A549 treated with dexamethasone at 1 μM for 4 hours (cell line): ENCODE results near the gene FNDC8. TPM values are rescaled to one million over a fixed set of nuclear protein-coding genes. Genes with fewer than 3 reads are reported as not detected.

Source experiments
- total RNA-seq: library from RNA; stranded (reverse); fragments of 200-300 nt; extraction: Qiagen RNA extraction; gene quantifications from 5 replicates; pipeline ENCODE4 v1.2.3, GENCODE V29; 2022

FNDC8 gene
- 0.06 to 0.09 TPM (median 0.07 TPM) in 3 of 5 replicates, not detected in the others for total RNA-seq

GRCh38 chr17:35121315-35121714 is at the start of gene FNDC8:
TSS of gene FNDC8 (plus strand) at chr17:35121615. CDS start at chr17:35121694, 79 bp downstream.

GRCh38 chr17:35119370-35120165 is 1.8 kb upstream of the FNDC8 start, which contains the start of gene RAD51D:
TSS of gene RAD51D (minus strand) at chr17:35119860. CDS start at chr17:35119613, 247 bp downstream.

GRCh38 chr17:35141681-35142466 is 20.5 kb downstream of the FNDC8 start, which contains the start of gene NLE1:
TSS of gene NLE1 (minus strand) at chr17:35142303. CDS start at chr17:35142275, 28 bp downstream.

GRCh38 chr17:35147375-35147905 is 26.0 kb downstream of the FNDC8 start, which contains the start of gene UNC45B:
TSS of gene UNC45B (plus strand) at chr17:35147817. CDS start at chr17:35148264, 447 bp downstream.

Other genes starting within 250 kb of the FNDC8 start
- 0.79 to 2.1 TPM (median 1.7 TPM) in 5 replicates for gene CCT6B, start 160.2 kb upstream of the FNDC8 start, total RNA-seq
- 14.5 to 17.5 TPM (median 15.3 TPM) in 5 replicates for gene ZNF830, start 160.1 kb upstream of the FNDC8 start, total RNA-seq
- 13.7 to 22.2 TPM (median 20.6 TPM) in 5 replicates for gene LIG3, start 141.1 kb upstream of the FNDC8 start, total RNA-seq
- 41.5 to 61.6 TPM (median 54.8 TPM) in 5 replicates for gene RFFL, start 57.9 kb upstream of the FNDC8 start, total RNA-seq
- gene RAD51D, start 1.8 kb upstream of the FNDC8 start, total RNA-seq = 21.9 to 28.6 TPM (median 28.4 TPM) in 5 replicates
- gene NLE1, start 20.7 kb downstream of the FNDC8 start, total RNA-seq = 26.2 to 33.3 TPM (median 31.4 TPM) in 5 replicates
- not detected in 5 replicates for gene UNC45B, start 26.2 kb downstream of the FNDC8 start, total RNA-seq
- not detected in 5 replicates for gene SLC35G3, start 72.8 kb downstream of the FNDC8 start, total RNA-seq
- 2.2 to 4.4 TPM (median 3.0 TPM) in 5 replicates for gene SLFN5, start 121.5 kb downstream of the FNDC8 start, total RNA-seq